Measurements from ENCODE around the gene LRRC14B.
"Not testable (repeated sequence)": the region's sequence is repeated elsewhere in the genome, so short reads cannot be mapped to it uniquely, and the experiment has no call there.

LRRC14B gene

DNA sequence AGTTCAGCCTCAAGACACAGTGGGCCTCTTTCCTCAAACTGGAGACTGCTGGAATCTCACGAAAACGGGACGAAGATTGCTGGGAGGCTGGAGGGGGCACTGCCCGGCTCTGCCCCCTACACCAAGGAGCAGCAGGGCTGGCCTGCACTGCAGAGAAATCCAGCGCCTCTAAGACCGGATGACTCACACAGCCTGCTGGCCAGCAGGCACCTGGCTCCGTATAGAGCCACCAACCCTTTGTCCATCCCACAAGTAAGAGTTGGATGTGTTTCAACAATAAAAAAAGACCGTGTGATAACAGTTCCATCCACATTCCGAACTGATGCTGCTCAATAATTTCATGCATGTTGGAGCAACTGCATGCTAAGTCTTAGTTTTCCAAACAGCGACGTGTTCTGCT lies 15.1 kb downstream of the LRRC14B start:
- no peak for DNase-seq (ENCODE audit: low read depth in 2 of 2, low spot score in 1 of 2)

DNA sequence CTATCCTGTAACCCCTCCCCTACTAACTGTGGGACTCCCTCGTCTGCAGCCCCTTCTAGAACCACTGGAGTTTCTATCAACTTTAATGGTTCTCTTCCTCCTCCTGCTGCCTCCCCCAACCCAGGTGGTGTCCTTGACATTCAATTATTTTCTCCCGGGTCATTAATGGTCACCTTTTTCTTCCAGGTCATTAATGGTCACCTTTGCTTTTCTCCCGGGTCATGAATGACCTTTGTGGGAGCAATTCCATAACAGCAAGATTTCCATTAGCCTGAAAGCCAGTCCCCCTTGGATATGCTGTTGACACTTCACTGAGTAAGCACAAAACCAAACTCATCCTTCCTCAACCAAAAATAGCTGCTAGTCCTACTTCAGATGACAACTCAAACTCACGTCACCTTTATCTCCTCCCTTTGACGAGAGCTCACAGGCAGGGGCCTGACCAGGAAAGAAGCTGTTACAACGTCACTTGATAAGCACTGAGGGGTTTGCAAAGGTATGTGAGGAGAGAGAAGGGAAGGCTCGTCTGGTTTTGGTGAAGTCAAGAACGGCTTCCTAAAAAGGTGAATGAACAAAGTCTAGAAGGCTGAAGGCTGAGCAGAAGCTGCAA lies 15.7 kb downstream of the LRRC14B start:
- DNase-seq (ENCODE audit: low read depth in 2 of 2, low spot score in 1 of 2): no peak

DNA sequence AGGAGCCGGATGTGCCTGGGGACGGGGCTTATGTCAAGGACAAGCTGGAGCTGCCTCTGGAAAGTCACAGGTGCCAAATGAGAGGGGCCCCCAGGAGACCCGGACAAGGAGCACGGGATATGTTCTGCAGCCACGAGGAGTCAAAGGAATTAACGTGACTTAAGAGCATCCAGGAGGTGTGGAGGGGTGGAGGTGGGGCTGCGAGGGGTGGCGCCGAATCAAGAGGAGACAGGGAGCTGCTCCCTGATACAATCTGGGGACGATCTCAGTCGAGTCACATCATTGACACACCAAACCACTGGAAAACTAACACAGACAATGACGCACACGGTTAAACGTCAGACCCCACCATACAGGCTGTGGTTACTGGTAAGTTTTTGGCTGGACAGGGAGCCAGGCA lies 16.3 kb downstream of the LRRC14B start:
- DNase-seq (ENCODE audit: low read depth in 2 of 2, low spot score in 1 of 2): no peak

DNA sequence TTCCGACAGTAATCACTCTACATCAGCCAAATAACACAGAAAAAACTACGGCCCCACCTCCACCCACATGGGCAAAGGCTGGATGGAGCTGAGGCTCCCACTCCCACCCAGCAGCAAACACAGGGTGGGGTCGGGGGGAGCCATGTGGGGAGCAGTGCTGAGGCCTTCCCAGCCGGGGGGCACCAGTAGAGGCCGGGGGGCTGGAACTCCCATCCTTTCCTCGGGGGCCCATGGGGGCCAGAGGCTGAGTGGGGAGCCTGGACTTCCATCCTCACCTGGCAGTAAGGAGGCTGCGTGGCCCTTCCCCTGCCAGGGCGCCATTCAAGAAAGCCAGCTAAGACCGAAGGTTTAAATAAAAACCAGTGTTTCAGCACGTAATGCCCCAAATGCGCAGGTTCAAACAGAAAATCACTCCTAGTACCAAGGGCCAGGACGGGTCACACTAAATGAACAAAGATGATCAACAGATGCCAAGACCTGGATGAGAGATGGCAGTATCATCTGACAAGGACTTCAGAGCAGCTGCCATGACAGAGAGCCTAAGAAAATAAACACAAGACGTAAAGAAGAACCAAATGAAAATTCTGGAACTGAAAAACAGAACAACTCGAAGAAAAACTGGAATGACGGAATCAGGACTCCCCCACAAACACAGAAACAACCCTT lies 17.3 kb downstream of the LRRC14B start:
- no peak for DNase-seq (ENCODE audit: low read depth in 2 of 2, low spot score in 1 of 2)

DNA sequence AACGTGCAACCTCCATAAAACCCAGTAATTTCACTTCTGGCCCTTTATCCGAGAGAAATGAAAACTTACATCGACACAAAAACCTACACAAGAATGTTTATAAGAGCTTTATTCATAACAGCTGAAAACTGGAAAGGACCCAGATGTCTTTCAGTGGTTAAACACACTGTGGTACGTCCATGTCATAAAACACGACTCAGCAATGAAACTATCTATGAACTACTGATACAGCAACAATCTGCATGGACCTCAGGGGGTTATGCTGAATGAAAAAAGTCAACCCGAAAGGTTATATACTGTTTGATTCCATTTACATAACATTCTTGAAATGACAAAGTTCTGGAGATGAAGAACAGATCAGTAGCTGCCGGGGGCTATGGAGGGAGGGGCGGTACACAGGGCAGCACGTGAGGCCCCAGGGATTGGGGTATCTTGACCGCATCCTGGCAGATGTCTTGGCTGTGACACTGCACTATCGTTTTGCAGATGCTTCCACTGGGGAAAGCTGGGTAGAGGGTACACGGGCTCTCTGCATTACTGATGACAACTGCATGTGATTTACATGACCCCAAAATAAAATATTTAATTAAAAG lies 22.6 kb downstream of the LRRC14B start:
- no peak for DNase-seq (ENCODE audit: low read depth in 2 of 2, low spot score in 1 of 2)

DNA sequence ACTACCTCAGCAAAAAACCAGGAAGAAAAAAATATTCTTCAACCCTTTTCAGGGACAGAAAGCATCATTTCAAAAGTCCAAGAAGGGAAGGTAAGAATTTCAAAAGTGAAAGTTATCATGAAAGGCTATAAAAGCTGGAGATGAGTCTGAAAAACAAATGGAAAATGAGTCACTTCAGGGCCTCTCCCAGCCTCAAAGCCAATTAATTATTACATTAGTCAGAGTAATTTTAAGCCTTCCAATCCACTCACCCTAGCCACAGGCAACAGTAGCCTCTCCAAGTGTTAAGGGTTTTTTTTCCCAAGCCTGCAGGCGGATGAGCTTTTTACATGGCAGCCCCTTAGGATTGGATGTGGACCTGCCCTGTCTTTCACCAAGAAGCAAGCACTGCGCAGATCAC lies 24.0 kb downstream of the LRRC14B start:
- DNase-seq (ENCODE audit: low read depth in 2 of 2, low spot score in 1 of 2): not testable (repeated sequence)

DNA sequence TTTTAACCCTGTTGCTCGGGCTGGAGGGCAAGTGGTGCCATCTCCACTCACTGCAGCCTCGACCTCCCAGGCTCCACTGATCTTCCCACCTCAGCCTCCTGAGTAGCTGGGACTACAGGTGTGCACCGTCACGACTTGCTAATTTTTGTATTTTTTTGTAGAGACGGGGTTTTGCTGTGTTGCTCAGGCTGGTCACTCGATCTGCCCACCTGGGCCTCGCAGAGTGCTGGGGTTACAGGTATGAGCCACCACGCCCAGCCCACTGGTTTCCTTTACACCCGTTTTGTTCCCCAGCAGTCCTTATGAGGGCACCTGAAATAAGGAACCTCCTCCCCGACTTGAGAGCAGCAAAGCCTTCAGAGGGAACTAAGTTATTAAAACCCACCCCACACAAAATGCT lies 24.8 kb downstream of the LRRC14B start:
- DNase-seq (ENCODE audit: low read depth in 2 of 2, low spot score in 1 of 2): not testable (repeated sequence)

DNA sequence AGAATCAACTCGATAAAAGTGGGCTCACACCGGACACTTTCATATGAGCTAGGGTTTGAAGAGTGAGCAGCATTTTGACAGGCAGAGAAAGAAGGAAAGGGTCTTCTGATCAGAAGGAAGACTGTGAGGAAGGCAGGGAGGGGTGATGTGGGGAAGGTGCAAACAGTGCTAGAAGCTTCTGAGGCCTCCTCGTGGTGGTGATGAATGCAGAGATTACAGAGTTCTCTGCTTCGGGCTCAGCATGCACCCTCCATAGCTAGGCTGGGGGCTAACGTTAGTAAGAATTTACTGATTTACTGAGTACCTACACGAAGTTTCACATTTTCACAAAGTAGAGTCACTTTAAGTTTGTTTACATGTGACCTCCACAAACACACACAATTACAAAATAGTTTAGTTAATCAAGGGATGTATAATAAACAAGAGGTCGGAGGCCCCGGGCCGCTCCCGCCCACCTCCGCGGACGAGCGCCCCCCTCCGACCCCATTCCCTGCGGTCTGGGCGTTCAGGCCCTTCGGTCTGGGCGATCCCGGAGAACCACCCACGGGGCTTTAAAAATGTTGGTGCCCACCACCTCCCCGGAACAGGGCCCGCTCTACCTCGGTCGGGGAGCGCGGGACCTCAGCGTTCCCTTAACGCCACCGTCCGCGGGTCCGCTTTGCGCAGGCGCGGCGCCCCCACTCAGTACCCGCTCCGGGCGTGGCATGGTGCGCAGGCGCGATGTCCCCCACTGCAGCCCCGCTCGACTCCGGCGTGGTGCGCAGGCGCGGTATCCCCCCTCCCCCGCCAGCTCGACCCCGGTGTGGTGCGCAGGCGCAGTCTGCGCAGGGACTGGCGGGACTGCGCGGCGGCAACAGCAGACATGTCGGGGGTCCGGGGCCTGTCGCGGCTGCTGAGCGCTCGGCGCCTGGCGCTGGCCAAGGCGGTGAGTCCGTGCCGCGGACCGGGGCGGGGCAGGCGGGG lies 26.5 kb downstream of the LRRC14B start, which contains the start of the genes CCDC127 and SDHA:
TSS of gene CCDC127 (minus strand) at position 660 of the 963 bp plus-strand sequence. CDS start 1,304 bp downstream, outside the sequence.
TSS of gene SDHA (plus strand) at position 827 of the 963 bp plus-strand sequence. CDS start at position 863, 36 bp downstream.
- peak; percentile 95 to 99 for DNase-seq (ENCODE audit: low read depth in 2 of 2, low spot score in 1 of 2)

DNA sequence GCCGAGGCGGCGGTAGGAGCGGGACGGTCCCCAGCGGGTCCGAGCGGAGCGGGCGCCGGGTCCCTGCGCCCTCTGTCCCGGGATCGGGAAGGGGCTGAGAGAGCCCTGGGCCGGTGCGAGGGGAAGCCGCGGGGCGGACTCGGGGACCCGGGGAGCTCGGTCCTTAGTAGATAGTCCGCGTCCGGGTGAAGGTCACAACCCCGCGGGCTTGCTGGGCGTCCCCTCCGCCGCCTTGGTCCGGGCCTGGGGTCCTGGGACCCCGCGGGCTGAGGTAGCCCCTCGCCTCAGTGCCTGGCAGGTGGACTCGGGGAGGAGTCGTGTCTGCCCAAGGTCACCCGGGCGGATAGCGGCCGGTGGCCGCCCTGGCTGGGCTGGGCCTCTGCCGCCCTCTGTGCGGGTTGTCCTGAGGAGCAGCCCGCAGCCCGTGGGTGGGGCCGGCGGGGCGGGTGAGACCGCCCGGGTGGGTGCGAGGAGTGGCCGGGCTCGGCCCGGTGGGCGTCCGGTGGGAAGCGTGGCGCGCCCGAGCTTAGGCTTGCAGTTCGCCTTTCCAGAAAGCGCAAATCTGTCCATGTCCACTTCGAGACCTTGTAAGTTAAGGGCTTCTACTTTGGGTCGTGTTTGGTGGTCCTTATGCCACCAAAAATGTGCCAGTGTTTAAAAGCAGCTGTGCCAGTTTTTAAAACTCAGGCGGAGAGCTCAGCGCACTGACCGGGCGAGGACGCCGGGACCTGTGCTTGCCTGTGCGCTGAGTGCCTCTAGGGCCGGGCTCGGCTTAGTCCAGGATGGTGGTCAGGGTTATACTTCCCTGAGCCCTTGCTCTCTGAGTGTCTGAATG lies 27.4 kb downstream of the LRRC14B start:
- peak in 1 of 2 donors; percentile 2 for DNase-seq (ENCODE audit: low read depth in 2 of 2, low spot score in 1 of 2)

DNA sequence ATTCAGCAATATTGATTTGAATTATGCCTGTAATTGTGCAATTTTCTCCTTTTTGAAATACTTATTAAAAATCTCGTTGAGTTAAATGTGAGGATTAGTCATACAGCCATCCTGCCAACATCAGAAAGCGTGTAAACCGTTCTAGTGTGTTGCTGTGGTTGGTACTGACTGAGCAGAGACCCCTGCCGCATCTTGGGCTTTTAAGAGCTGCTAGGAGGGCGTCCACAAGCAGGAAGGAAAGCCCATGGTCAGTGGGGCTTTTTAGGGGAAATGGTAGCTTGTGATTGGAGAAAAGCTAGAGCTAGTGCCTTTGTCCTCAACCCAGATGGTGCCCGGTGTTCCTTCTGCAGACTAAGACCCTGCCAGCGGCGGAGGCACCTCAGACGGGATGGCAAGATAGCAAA lies 28.2 kb downstream of the LRRC14B start:
- no peak for DNase-seq (ENCODE audit: low read depth in 2 of 2, low spot score in 1 of 2)

DNA sequence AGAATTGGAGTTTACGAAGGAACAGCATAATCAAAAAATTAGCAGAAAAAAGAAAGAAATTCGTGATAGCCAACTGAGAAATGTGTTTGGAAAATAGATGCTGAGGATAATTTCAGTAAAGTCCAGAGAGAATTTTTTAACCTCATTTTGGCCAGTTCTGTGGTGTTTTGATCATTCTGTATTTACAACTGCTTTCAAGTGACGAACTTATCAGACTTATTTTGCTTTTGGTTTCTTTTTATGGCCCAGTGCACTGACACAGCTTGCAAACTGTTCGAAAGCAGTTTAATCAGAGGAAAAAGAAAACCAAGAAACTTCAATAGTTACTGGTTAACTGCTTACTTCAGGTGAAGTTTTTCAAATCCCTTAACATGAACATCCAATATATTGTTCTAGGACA lies 28.7 kb downstream of the LRRC14B start:
- no peak for DNase-seq (ENCODE audit: low read depth in 2 of 2, low spot score in 1 of 2)

DNA sequence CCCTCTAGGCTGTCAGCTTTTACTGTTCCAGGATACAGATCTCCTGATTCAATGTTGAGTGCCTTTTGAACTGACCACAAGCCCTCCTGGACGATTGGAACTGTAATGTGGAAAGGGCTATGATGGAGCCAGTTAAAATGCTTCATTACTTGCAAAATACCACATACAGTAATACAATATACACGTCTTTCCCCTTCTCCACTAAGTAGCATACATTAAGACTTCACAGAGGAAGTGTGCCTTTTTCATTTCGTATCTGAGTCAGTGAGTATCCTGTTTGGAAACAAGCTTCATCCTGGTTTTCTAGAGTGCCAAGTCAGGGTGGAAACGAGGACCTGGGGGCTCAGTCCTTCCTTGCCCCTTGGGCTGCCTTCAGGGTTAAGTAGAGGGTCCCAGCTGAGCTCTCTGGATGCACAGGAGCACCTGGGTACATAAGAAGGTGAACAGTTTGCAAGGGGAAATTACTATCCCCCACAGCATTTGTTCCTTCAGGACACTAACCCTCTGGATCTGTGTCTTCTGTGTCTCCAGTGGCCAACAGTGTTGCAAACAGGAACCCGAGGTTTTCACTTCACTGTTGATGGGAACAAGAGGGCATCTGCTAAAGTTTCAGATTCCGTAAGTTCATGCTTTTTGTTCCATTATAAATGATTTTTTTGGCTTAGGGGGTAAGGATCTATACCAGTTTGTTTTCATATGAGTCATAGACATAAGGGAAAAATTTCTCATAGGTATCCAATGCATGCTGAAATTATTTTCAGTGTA lies 31.8 kb downstream of the LRRC14B start:
- DNase-seq (ENCODE audit: low read depth in 2 of 2, low spot score in 1 of 2): not testable (repeated sequence)

DNA sequence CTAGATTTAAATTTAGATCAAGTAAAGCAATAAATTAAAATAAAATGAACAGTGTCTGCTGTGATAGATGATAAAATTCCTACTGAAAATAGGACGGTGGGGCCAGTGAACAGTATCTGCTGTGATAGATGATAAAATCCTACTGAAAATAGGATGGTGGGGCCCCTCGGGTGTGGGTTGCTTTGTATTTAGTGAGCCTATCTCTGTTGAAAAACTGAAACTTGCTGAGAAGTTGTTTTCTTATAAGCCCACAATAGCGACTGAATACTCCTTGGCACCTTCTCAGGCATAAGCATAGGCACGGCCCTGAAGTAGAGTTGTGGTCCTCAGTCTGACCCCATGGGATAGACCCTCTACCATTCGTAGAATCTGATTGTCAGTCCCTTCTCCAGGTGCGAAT lies 32.5 kb downstream of the LRRC14B start:
- no peak for DNase-seq (ENCODE audit: low read depth in 2 of 2, low spot score in 1 of 2)

DNA sequence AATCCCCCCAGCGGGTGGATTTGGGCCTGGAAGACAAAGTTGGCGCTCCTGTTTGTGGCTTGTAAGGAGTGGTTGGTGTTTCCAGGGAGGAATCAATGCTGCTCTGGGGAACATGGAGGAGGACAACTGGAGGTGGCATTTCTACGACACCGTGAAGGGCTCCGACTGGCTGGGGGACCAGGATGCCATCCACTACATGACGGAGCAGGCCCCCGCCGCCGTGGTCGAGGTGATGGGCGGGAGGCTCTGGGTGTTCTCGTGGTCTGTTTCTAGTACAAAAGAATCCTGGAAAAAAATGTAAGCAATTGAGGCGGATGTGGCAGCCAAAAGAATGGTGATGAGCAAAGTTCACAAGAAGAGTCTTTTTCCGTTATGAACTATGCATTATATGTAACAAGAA lies 34.0 kb downstream of the LRRC14B start:
- no peak for DNase-seq (ENCODE audit: low read depth in 2 of 2, low spot score in 1 of 2)

DNA sequence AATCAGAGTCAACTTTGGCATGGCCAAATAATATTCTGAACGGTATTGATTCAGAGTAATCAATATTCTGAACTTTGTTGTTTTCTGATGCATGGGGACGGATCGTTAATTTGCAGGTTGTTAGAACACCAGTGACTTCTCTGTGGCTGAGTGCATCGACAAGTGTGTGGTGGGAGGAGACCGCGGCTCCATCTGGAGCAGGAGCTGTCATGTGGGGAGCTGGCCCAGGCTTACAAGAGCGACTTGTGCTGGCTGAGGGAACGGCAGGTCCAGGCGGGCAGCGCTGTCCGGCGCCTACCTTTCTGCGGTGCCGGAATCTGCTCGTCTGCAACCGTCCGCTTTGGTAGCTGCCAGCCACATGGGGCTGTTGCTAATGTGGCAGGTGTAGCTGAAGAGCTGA lies 36.1 kb downstream of the LRRC14B start:
- DNase-seq (ENCODE audit: low read depth in 2 of 2, low spot score in 1 of 2): not testable (repeated sequence)

DNA sequence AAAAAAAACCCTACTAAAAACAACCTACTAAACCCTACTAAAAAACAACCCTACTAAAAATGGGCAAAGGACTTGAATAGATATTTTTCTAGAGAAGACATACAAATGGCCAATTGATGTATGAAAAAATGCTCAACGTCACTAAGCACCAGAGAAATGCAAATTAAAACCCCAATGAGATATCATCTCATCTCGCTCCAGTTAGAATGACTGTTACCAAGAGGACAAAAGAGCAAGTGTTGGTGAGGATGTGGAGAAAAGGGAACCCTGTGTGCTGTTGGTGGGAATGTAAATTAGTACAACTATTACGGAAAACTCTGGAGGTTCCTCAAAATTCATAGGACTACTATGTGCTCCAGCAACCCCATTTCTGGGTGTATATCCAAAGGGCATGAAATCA lies 37.6 kb downstream of the LRRC14B start:
- DNase-seq (ENCODE audit: low read depth in 2 of 2, low spot score in 1 of 2): no peak

DNA sequence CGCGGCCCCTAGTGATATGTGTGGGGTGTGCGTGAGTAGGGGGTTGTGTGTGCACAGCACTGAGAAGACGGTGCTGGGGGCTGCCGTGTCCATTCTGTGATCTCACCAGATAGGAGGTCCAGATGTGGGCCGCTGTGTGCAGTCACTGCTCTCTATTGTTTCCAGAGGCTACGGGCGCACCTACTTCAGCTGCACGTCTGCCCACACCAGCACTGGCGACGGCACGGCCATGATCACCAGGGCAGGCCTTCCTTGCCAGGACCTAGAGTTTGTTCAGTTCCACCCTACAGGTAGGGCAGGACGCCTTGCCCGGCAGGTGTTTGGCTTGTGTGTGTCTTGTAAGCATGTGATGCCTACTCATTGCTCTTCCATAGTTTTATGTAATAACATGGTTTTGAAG lies 39.4 kb downstream of the LRRC14B start:
- DNase-seq (ENCODE audit: low read depth in 2 of 2, low spot score in 1 of 2): no peak

DNA sequence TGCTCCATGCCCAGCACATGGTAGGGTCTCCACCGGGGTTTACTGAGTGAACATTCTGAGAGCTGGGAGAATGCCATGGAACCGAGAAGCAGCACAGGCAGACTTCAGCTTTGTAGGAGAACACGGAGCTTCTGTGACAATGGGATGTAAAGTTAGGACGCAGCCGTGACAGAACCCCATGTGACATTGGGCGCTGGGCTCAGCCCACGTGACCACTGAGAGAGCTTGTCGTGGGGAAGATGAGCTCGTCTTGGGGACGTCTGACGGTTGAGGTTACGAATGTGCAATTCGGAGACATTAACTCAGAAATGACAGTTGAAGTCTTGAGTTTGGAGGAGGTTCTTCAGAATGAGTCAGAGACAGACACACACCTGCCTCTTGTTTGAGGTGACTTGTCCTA lies 40.4 kb downstream of the LRRC14B start:
- DNase-seq (ENCODE audit: low read depth in 2 of 2, low spot score in 1 of 2): no peak

DNA sequence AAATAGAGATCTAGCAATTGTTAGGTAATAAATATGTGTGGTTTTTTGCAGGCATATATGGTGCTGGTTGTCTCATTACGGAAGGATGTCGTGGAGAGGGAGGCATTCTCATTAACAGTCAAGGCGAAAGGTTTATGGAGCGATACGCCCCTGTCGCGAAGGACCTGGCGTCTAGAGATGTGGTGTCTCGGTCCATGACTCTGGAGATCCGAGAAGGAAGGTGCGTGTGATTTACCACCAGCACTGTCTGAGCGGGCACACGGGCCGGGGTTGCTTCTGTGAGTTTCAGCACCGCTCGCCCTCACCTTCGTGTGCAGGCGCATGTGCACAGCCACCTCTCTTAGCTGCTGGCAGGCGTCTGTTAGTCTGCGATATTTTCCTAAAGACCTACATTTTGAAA lies 42.1 kb downstream of the LRRC14B start:
- not testable (repeated sequence) for DNase-seq (ENCODE audit: low read depth in 2 of 2, low spot score in 1 of 2)

DNA sequence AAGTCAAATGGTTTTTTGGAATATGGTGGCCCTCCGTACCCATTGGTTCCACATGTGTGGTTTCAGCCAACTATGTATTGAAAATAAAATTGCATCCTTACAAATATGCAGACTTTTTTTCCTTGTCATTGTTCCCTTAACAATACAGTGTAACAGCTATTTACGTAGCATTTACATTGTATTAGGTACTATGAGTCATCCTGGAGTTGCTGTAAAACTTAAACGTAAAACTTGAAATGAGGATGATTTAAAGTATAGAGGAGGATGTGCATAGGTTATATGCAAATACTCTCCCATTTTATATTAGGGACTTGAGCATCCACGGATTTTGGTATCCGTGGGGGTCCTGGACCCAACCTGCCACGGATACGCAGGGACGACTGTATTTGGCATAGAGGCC lies 43.2 kb downstream of the LRRC14B start:
- no peak for DNase-seq (ENCODE audit: low read depth in 2 of 2, low spot score in 1 of 2)

Data from stimulated activated CD8-positive, alpha-beta memory T cell treated with anti-CD3 and anti-CD28 coated beads, Interleukin-4, amount 100 ng/mL, for 1 hour (primary cell).